DND-41 (cell line): Measurements from ENCODE around the gene ARL1.

ENCODE experiments used
- EZH2 ChIP-seq: IDR thresholded peaks from 3 replicates; pipeline ENCODE4 v1.6.1; 2012; ENCODE audit warnings: borderline replicate concordance, low read depth, mild to moderate bottlenecking, moderate library complexity, low read length, inconsistent platforms; ENCODE audit not compliant: severe bottlenecking
- TF ChIP-seq, protein P1 (sequence below): IDR thresholded peaks from 2 replicates; pipeline ENCODE4 v1.5.1; 2012; ENCODE audit warnings: borderline replicate concordance, low read length, moderate library complexity, mild to moderate bottlenecking; ENCODE audit not compliant: poor library complexity, severe bottlenecking; ENCODE audit errors: extremely low read depth

- TF ChIP-seq, protein P1, sequence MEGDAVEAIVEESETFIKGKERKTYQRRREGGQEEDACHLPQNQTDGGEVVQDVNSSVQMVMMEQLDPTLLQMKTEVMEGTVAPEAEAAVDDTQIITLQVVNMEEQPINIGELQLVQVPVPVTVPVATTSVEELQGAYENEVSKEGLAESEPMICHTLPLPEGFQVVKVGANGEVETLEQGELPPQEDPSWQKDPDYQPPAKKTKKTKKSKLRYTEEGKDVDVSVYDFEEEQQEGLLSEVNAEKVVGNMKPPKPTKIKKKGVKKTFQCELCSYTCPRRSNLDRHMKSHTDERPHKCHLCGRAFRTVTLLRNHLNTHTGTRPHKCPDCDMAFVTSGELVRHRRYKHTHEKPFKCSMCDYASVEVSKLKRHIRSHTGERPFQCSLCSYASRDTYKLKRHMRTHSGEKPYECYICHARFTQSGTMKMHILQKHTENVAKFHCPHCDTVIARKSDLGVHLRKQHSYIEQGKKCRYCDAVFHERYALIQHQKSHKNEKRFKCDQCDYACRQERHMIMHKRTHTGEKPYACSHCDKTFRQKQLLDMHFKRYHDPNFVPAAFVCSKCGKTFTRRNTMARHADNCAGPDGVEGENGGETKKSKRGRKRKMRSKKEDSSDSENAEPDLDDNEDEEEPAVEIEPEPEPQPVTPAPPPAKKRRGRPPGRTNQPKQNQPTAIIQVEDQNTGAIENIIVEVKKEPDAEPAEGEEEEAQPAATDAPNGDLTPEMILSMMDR: no peak
- TF ChIP-seq EZH2: no peak
Measured at GRCh38 chr12:101372431-101372830, 35.1 kb downstream of the ARL1 start.
